GM21423 (cell line): ENCODE results near the gene NTM.
"Not testable (repeated sequence)": the region's sequence is repeated elsewhere in the genome, so short reads cannot be mapped to it uniquely, and the experiment has no call there.

Source experiments
- ATAC-seq: cut with Tn5 transposase; IDR thresholded peaks from one replicate; pipeline ENCODE4 v1.9.1; 2021; ENCODE audit warnings: mild to moderate bottlenecking, moderate library complexity; ENCODE audit not compliant: unreplicated experiment

NTM gene

GRCh38 chr11:131418189-131418588 lies 47.8 kb downstream of the NTM start:
- no peak for ATAC-seq

GRCh38 chr11:131421066-131421855 lies 50.8 kb downstream of the NTM start:
- no peak for ATAC-seq

- no peak for ATAC-seq
Measured at GRCh38 chr11:131422029-131422428, 51.6 kb downstream of the NTM start.

GRCh38 chr11:131422496-131422895 lies 52.1 kb downstream of the NTM start:
- no peak for ATAC-seq

GRCh38 chr11:131423688-131424087 lies 53.3 kb downstream of the NTM start:
- ATAC-seq = no peak

- not testable (repeated sequence) for ATAC-seq
Measured at GRCh38 chr11:131424257-131424876, 54.0 kb downstream of the NTM start.

- ATAC-seq = no peak
Measured at GRCh38 chr11:131425285-131425684, 54.9 kb downstream of the NTM start.

GRCh38 chr11:131428853-131429252 lies 58.4 kb downstream of the NTM start:
- ATAC-seq = no peak

GRCh38 chr11:131430473-131431208 lies 60.2 kb downstream of the NTM start:
- no peak for ATAC-seq

- no peak for ATAC-seq
Measured at GRCh38 chr11:131441051-131441810, 70.8 kb downstream of the NTM start.

GRCh38 chr11:131446590-131447275 lies 76.3 kb downstream of the NTM start:
- no peak for ATAC-seq

GRCh38 chr11:131447277-131447815 lies 76.9 kb downstream of the NTM start:
- no peak for ATAC-seq

- ATAC-seq = no peak
Measured at GRCh38 chr11:131447898-131448297, 77.5 kb downstream of the NTM start.

GRCh38 chr11:131449036-131450019 lies 78.9 kb downstream of the NTM start:
- ATAC-seq = no peak

- no peak for ATAC-seq
Measured at GRCh38 chr11:131454490-131454889, 84.1 kb downstream of the NTM start.

GRCh38 chr11:131454989-131455388 lies 84.6 kb downstream of the NTM start:
- no peak for ATAC-seq

- ATAC-seq = no peak
Measured at GRCh38 chr11:131455843-131456704, 85.7 kb downstream of the NTM start.

GRCh38 chr11:131457163-131457562 lies 86.7 kb downstream of the NTM start:
- ATAC-seq = no peak
